Lung (tissue), 12 donors: ENCODE measurements around the gene DENND4B. TPM values are rescaled to one million over a fixed set of nuclear protein-coding genes. Genes with fewer than 3 reads are reported as not detected.

Source experiments
- ATAC-seq: fragments of 200-7000 bp; cut with Tn5 transposase; one replicate; pipeline ENCODE4 v1.9.1; 2020; ENCODE audit warnings: moderate number of reproducible peaks; ENCODE audit not compliant: insufficient read depth, low FRiP score
- DNase-seq, 3 donors: peaks; one replicate each; pipeline ENCODE4 v3.0.0-alpha.2; 2013 to 2017
- H3K27ac ChIP-seq, 2 donors: one replicate each; pipeline ENCODE4 v1.5.1; 2013; ENCODE audit warnings: mild to moderate bottlenecking in 2 of 2, moderate library complexity in 2 of 2, control low read depth in 1 of 2, inconsistent platforms in 1 of 2, low read depth in 1 of 2, low read length in 1 of 2
- H3K27me3 ChIP-seq, 3 donors: one replicate each; pipeline ENCODE4 v1.5.1; 2013; ENCODE audit warnings: low read length in 2 of 3; ENCODE audit not compliant: control insufficient read depth in 3 of 3, insufficient read depth in 3 of 3
- H3K36me3 ChIP-seq, 4 donors: one replicate each; pipeline ENCODE4 v1.5.1; 2013; ENCODE audit warnings: low read length in 4 of 4, mild to moderate bottlenecking in 1 of 4, moderate library complexity in 1 of 4; ENCODE audit not compliant: control insufficient read depth in 4 of 4, insufficient read depth in 4 of 4
- H3K4me1 ChIP-seq, 5 donors: one replicate each; pipeline ENCODE4 v1.5.1; 2013; ENCODE audit warnings: low read length in 5 of 5, mild to moderate bottlenecking in 2 of 5, moderate library complexity in 1 of 5; ENCODE audit not compliant: control insufficient read depth in 5 of 5, insufficient read depth in 5 of 5
- H3K4me3 ChIP-seq: one replicate; pipeline ENCODE4 v1.5.1; 2013; ENCODE audit warnings: mild to moderate bottlenecking, control low read depth, moderate library complexity
- H3K9ac ChIP-seq, 2 donors: one replicate each; pipeline ENCODE4 v1.5.1; 2013; ENCODE audit warnings: low read length in 2 of 2, control low read depth in 1 of 2; ENCODE audit not compliant: insufficient read depth in 1 of 2
- H3K9me3 ChIP-seq, 4 donors: one replicate each; pipeline ENCODE4 v1.5.1; 2013; ENCODE audit warnings: low read length in 3 of 4, mild to moderate bottlenecking in 1 of 4, moderate library complexity in 1 of 4; ENCODE audit not compliant: control insufficient read depth in 4 of 4, insufficient read depth in 3 of 4
- CTCF ChIP-seq: IDR thresholded peaks from 2 replicates; pipeline ENCODE4 v1.5.1; 2012; ENCODE audit warnings: mild to moderate bottlenecking; ENCODE audit errors: control extremely low read depth, extremely low read depth
- WGBS, 2 donors: extraction: QIAGEN DNeasy Blood & Tissue Kit; methylation state at CpG; one replicate each; pipeline ENCODE4 v1.1.7; 2013; 5-methylcytosine and 5-hydroxymethylcytosine counted together
- polyA plus RNA-seq, 2 donors: library from polyadenylated mRNA; stranded (reverse); fragments of 200-250 nt; gene quantifications; one replicate each; pipeline ENCODE4 v1.2.1, GENCODE V29; 2013
- total RNA-seq, 2 donors: library from RNA; depleted of rRNA in 1 of 2; stranded (reverse); fragments of >200 nt in 1 of 2; gene quantifications; one replicate each; pipeline ENCODE4 v1.2.1, GENCODE V29; 2014 to 2021
- donor health status: control.
- donor health status: control.
- donor health status: Bipolar disorder and iron deficiency.
- donor health status: healthy.
- donor health status: DM: yes; HTN: yes; CAD: no.

DENND4B gene
- total and polyA plus RNA-seq, 4 donors: 40.5 to 84.7 (median 59.4) TPM

GRCh38 chr1:153973071-153973470 lies 26.6 kb upstream of the DENND4B start:
- DNase-seq: no peak
- no peaks in the 10 kb centered on the region for H3K9me3 ChIP-seq
- H3K4me3 ChIP-seq: no peak overlapping the region
- peaks cover 5 to 16% (median 14%) of the 10 kb centered on the region in 4 donors for H3K36me3 ChIP-seq
- no peak overlapping the region for H3K27ac ChIP-seq
- ATAC-seq: no peak
- 88 to 94% methylated on average over 3 of the region's 3 CpGs for WGBS, 2 donors
- H3K27me3 ChIP-seq: no peaks in the 10 kb centered on the region
- TF ChIP-seq CTCF: no peak
- H3K9ac ChIP-seq: no peak overlapping the region
- peaks cover 0 to 22% (median 5%) of the 10 kb centered on the region in 5 donors for H3K4me1 ChIP-seq

GRCh38 chr1:153970346-153970745 lies 23.8 kb upstream of the DENND4B start:
- no peak for TF ChIP-seq CTCF

GRCh38 chr1:153968972-153969371 lies 22.5 kb upstream of the DENND4B start:
- no peak overlapping the region for H3K4me3 ChIP-seq
- peaks cover 0 to 29% (median 0%) of the 10 kb centered on the region in 5 donors for H3K4me1 ChIP-seq
- WGBS, 2 donors: 81 to 86% methylated on average over 2 of the region's 2 CpGs
- H3K9ac ChIP-seq: peak overlapping the region in 1 of 2 donors; percentile 82
- no peaks in the 10 kb centered on the region for H3K9me3 ChIP-seq
- ATAC-seq (no peak), DNase-seq (no peak)
- no peak overlapping the region for H3K27ac ChIP-seq
- H3K27me3 ChIP-seq: no peaks in the 10 kb centered on the region
- H3K36me3 ChIP-seq: peaks cover 0 to 7% (median under 1%) of the 10 kb centered on the region in 4 donors
- TF ChIP-seq CTCF: no peak

More at GRCh38 chr1:153970346-153970745, 23.8 kb upstream of the DENND4B start:
- Histone ChIP-seq H3K27me3 (no peaks in the 10 kb centered on the region), H3K4me3 (no peak overlapping the region), H3K9me3 (no peaks in the 10 kb centered on the region), H3K4me1 (peaks cover 0 to 21% (median 0%) of the 10 kb centered on the region in 5 donors), H3K36me3 (peaks cover 5 to 12% (median 9%) of the 10 kb centered on the region in 4 donors), H3K27ac (no peak overlapping the region), H3K9ac (no peak overlapping the region)
- no peak for DNase-seq
- WGBS, 2 donors: 95% methylated on average over 2 of the region's 2 CpGs
- no peak for ATAC-seq

- TF ChIP-seq CTCF: no peak
- peak overlapping the region in 1 of 2 donors; percentile 70 for H3K27ac ChIP-seq
- no peaks in the 10 kb centered on the region for H3K27me3 ChIP-seq
- peaks cover 0 to 32% (median 0%) of the 10 kb centered on the region in 5 donors for H3K4me1 ChIP-seq
- WGBS, 2 donors: 7% methylated on average over 13 of the region's 13 CpGs
- no peak for ATAC-seq
- H3K9ac ChIP-seq: peak overlapping the region; percentile 2 to 82
- peaks cover 0 to 4% (median 0%) of the 10 kb centered on the region in 4 donors for H3K36me3 ChIP-seq
- H3K9me3 ChIP-seq: no peaks in the 10 kb centered on the region
- H3K4me3 ChIP-seq: peak overlapping the region; percentile 4
- peak in 2 of 3 donors; percentile 52 to 67 for DNase-seq
These were observed 21.9 kb upstream of the DENND4B start for GRCh38 chr1:153968408-153968807.
